K562 (cell line): ENCODE data around the gene ZSCAN2. TPM values are rescaled to one million over a fixed set of nuclear protein-coding genes. Genes with fewer than 3 reads are reported as not detected.

Experiments
- ATAC-seq: fragments of 200-7000 bp; cut with Tn5 transposase; 3 replicates; pipeline ENCODE4 v1.9.1; 2020; ENCODE audit warnings: moderate library complexity
- BruUV-seq: library from RNA; stranded (reverse); fragments of 400-500 nt; replicated peaks from 2 replicates; lab custom pipeline; 2021; lab: Mats Ljungman, UMichigan
- CTCF ChIA-PET: fragments of 300-600 bp; formaldehyde crosslinking; extraction: SDS; loops from one replicate; lab custom pipeline; 2021; ENCODE audit warnings: low intra/inter-chr PET ratio; lab: Yijun Ruan, JAX
- POLR2A ChIA-PET: fragments of 300-600, 350-650 bp; sonication (Branson Sonifier 250); formaldehyde crosslinking; extraction: SDS; loops from one replicate; lab custom pipeline; 2021; ENCODE audit warnings: antibody characterized with exemption, inconsistent platforms; lab: Yijun Ruan, JAX
- DNase-seq, 4 experiments: peaks; one replicate each; pipeline versions ENCODE4 v3.0.0 to v3.0.0-alpha.2; 2011 to 2018; ENCODE audit warnings: low spot score in 3 of 4, mixed read lengths in 3 of 4; ENCODE audit errors: extremely low read depth in 1 of 4
- FAIRE-seq: peaks from 2 replicates; lab custom pipeline; 2011; peaks lifted over from hg19 to GRCh38; lab: Jason Lieb, UNC
- H2AFZ ChIP-seq: 2 replicates; pipeline ENCODE4 v1.6.0; 2011; ENCODE audit warnings: low read depth, low read length, control low read depth, inconsistent platforms
- H3K27ac ChIP-seq: fragments of 200-600 bp; 3 replicates; pipeline ENCODE4 v1.8.0; 2011; ENCODE audit warnings: low read depth, mild to moderate bottlenecking, control low read depth, inconsistent platforms, low read length, moderate library complexity, mixed read lengths; ENCODE audit errors: extremely low read depth
- H3K27me3 ChIP-seq, 2 experiments: fragments of 300-600 bp in 1 of 2; 2 replicates in 1 of 2; 3 replicates in 1 of 2; pipeline versions ENCODE4 v1.6.0 to v1.8.0; 2011; ENCODE audit warnings: inconsistent platforms in 2 of 2, low read length in 2 of 2, mild to moderate bottlenecking in 1 of 2, mixed read lengths in 1 of 2, moderate library complexity in 1 of 2; ENCODE audit not compliant: control insufficient read depth in 2 of 2, insufficient read depth in 2 of 2
- H3K36me3 ChIP-seq: fragments of 300-600 bp; 3 replicates; pipeline ENCODE4 v1.8.0; 2011; ENCODE audit warnings: mild to moderate bottlenecking, low read length, inconsistent platforms; ENCODE audit not compliant: control insufficient read depth, insufficient read depth
- H3K4me1 ChIP-seq, 2 experiments: fragments of 200-600 bp in 1 of 2; replicated peaks in 1 of 2; 2 replicates in 1 of 2; 3 replicates in 1 of 2; pipeline versions ENCODE4 v1.5.1 to v1.8.0; 2011; ENCODE audit warnings: inconsistent platforms in 2 of 2, low read length in 2 of 2, mild to moderate bottlenecking in 1 of 2, mixed read lengths in 1 of 2, moderate library complexity in 1 of 2; ENCODE audit not compliant: control insufficient read depth in 2 of 2, insufficient read depth in 2 of 2
- H3K4me2 ChIP-seq: 2 replicates; pipeline ENCODE4 v1.6.1; 2011; ENCODE audit warnings: low read length, control low read depth, inconsistent platforms, mixed read lengths; ENCODE audit not compliant: insufficient read depth
- H3K4me3 ChIP-seq: fragments of 200-600 bp; sonication (generic), shearing (Covaris generic); 2 replicates; pipeline ENCODE4 v1.5.1; 2016; ENCODE audit warnings: control low read depth, inconsistent platforms
- H3K79me2 ChIP-seq: fragments of 200-600 bp; 3 replicates; pipeline ENCODE4 v1.8.0; 2011; ENCODE audit warnings: low read length, inconsistent platforms; ENCODE audit not compliant: control insufficient read depth, insufficient read depth
- H3K9ac ChIP-seq, 2 experiments: 2 replicates each; pipeline versions ENCODE4 v1.6.0 to v1.6.1; 2011; ENCODE audit warnings: low read depth in 2 of 2, low read length in 2 of 2, control low read depth in 1 of 2, inconsistent platforms in 1 of 2, mild to moderate bottlenecking in 1 of 2, mixed read lengths in 1 of 2; ENCODE audit not compliant: insufficient read depth in 1 of 2
- H3K9me1 ChIP-seq: one replicate; pipeline ENCODE4 v1.6.0; 2011; ENCODE audit warnings: inconsistent platforms, mild to moderate bottlenecking, low read length, moderate library complexity; ENCODE audit not compliant: control insufficient read depth, insufficient read depth
- H3K9me3 ChIP-seq: replicated peaks from 2 replicates; pipeline ENCODE4 v1.5.1; 2011; ENCODE audit warnings: low read depth, low read length, inconsistent platforms; ENCODE audit not compliant: control insufficient read depth, insufficient read depth
- H4K20me1 ChIP-seq: replicated peaks from 2 replicates; pipeline ENCODE4 v1.6.1; 2011; ENCODE audit warnings: low read length, inconsistent platforms, mixed read lengths; ENCODE audit not compliant: control insufficient read depth, insufficient read depth
- DMBX1 ChIP-seq: fragments of 250-450 bp; sonication (Bioruptor Pico); IDR thresholded peaks from 2 replicates; pipeline ENCODE4 v1.8.0; 2022; ENCODE audit warnings: inconsistent platforms, mild to moderate bottlenecking, moderate library complexity, borderline replicate concordance
- FOXP4 ChIP-seq: sonication (generic); formaldehyde crosslinking; IDR thresholded peaks from 2 replicates; pipeline ENCODE4 v1.8.0; 2022; ENCODE audit warnings: mild to moderate bottlenecking, missing genetic modification reagents, borderline replicate concordance
- MBD2 ChIP-seq: sonication (generic); IDR thresholded peaks from 2 replicates; pipeline ENCODE4 v1.6.1; 2016; ENCODE audit warnings: low read depth, borderline replicate concordance
- NFRKB ChIP-seq: fragments of 450-650 bp; IDR thresholded peaks from 2 replicates; pipeline ENCODE4 v1.6.1; 2016; ENCODE audit warnings: low read depth
- RNF219 ChIP-seq: fragments of 250-450 bp; sonication (Bioruptor Pico); IDR thresholded peaks from 2 replicates; pipeline ENCODE4 v1.5.0; 2022; ENCODE audit warnings: mild to moderate bottlenecking
- THAP7 ChIP-seq: fragments of 250-450 bp; sonication (Bioruptor Pico); IDR thresholded peaks from 2 replicates; pipeline ENCODE4 v1.5.0; 2021
- YY1 ChIP-seq, 3 experiments: IDR thresholded peaks; 2 replicates each; pipeline ENCODE4 v1.6.1; 2011; ENCODE audit warnings: low read length in 2 of 3, mild to moderate bottlenecking in 2 of 3, moderate library complexity in 2 of 3, borderline replicate concordance in 1 of 3, control low read depth in 1 of 3, low read depth in 1 of 3; ENCODE audit not compliant: insufficient read depth in 3 of 3, insufficient replicate concordance in 2 of 3, control insufficient read depth in 1 of 3, insufficient read length in 1 of 3; ENCODE audit errors: extremely low read depth in 1 of 3
- ZKSCAN1 ChIP-seq: fragments of 150-350 bp; IDR thresholded peaks from 2 replicates; pipeline ENCODE4 v1.6.1; 2016; ENCODE audit warnings: low read depth, low read length
- ZNF347 ChIP-seq: fragments of 450-650 bp; formaldehyde crosslinking; IDR thresholded peaks from 2 replicates; pipeline ENCODE4 v1.4.0; 2020; ENCODE audit warnings: low read depth, mild to moderate bottlenecking, moderate library complexity
- WGBS: fragments of 100-300 bp; shearing (Covaris generic); methylation state at CpG from one replicate; pipeline ENCODE4 v1.1.6; 2016; ENCODE audit warnings: low coverage, mixed read lengths; ENCODE audit not compliant: insufficient coverage; ENCODE audit errors: missing lambda C conversion rate; 5-methylcytosine and 5-hydroxymethylcytosine counted together
- in situ Hi-C: fragments of 300-500 bp; cut with MboI; formaldehyde crosslinking; loops from 4 replicates; pipeline ENCODE4 v1.15.0; 2018; ENCODE audit warnings: inconsistent platforms, mixed read lengths
- intact Hi-C: fragments of 100-400 bp; cut with micrococcal nuclease; formaldehyde crosslinking; loops from 2 replicates; pipeline ENCODE4 v1.14.2; 2022
- polyA plus RNA-seq, 8 experiments: library from polyadenylated mRNA; depleted of rRNA in 4 of 8; stranded (reverse) in 5 of 8; unstranded in 3 of 8; fragments of >200 nt; fragmentation: Nextera tagmentation in 2 of 8; fragmentation: Illumina TruSeq in 1 of 8; extraction: Ambion mirVana in 2 of 8; extraction: Trizol in 1 of 8; gene quantifications; 2 replicates each; pipeline versions ENCODE4 v1.2.1 to v1.2.3, GENCODE V29; 2011 to 2014; ENCODE audit warnings: inconsistent platforms in 1 of 8, missing spikeins in 1 of 8
- total RNA-seq, 7 experiments: library from RNA; depleted of rRNA in 6 of 7; stranded (reverse); fragments of >200 nt in 6 of 7; fragmentation: Illumina TruSeq in 2 of 7; extraction: Trizol in 2 of 7; gene quantifications; 2 replicates each; pipeline versions ENCODE4 v1.2.1 to v1.2.3, GENCODE V29; 2011 to 2021; ENCODE audit warnings: low replicate concordance in 1 of 7

The ZSCAN2 gene
- total and polyA plus RNA-seq, 9 of the 15 experiments (the other 6 are each of a cell fraction or from before 2014, with no cell fraction given), result 1.7 to 14.2 (median 6.6) TPM

DNA sequence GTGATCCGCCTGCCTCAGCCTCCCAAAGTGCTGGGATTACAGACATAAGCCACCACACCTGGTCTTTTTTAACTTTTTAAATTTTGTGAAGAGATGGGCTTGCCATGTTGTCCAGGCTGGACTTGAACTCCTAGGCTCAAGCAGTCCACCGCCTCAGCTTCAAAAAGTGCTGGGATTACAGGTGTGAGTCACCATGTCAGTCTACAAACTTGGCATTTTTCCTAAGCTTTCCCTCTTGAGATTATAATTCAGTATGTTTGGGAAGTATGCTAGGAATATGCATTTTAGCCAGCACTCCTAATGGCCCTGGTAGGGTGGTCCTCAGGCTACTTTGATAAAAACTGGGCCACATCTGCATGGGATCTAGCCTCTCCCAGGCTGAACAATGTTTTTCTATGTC is 48.9 kb downstream of the ZSCAN2 start:
- no peak overlapping the region for H3K4me2 ChIP-seq
- H3K4me1 ChIP-seq, result peaks cover 20 to 22% of the 10 kb centered on the region in 2 experiments; a peak in 4 of 5 replicates
- no peak overlapping the region for H3K27ac ChIP-seq
- H3K36me3 ChIP-seq, result peaks cover 70% of the 10 kb centered on the region
- DNase-seq, result no peak
- H3K9me3 ChIP-seq, result no peaks in the 10 kb centered on the region
- H4K20me1 ChIP-seq, result no peaks in the 10 kb centered on the region; the same call in 1 of the 2 replicates
- H3K4me3 ChIP-seq, result no peak overlapping the region
- 88% methylated on average over 2 of the region's 2 CpGs for WGBS
- no peaks in the 10 kb centered on the region for H3K27me3 ChIP-seq
- BruUV-seq, result no TSS peak
- H3K9ac ChIP-seq, result no peak overlapping the region
- H3K9me1 ChIP-seq, result peaks cover 9% of the 10 kb centered on the region
- ChIA-PET CTCF (no interaction called here), POLR2A (interaction anchor here (1.6 to 2.5 kb wide), 2 partner anchors 12 to 18 kb away, joined by 5 to 11 read pairs; no protein-coding TSS in a partner anchor)
- peaks cover 17% of the 10 kb centered on the region for H3K79me2 ChIP-seq
- TF ChIP-seq ZNF347 (CRISPR knock-in tag), result no peak
- no peak for FAIRE-seq
- no peak for ATAC-seq
- in situ Hi-C loops (no loop called here), intact Hi-C loops (no loop called here)
- no peak overlapping the region for H2AFZ ChIP-seq

DNA sequence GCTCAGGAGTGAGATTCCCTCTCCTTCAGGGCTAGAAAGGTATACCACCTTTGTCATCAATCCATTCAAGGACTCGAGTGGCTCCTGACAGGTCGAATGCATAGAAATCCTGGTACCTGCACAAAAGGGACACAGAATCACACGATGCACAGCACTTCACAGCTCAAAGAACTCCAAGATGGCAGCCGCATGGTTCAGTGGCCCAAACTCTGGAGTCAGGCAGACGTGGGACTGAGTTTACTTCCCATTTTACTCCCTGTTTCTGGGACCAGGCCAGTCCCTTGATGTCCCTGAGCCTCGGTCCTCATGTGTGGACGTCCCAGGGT is 52.7 kb downstream of the ZSCAN2 start:
- peak overlapping the region; percentile 86 for H3K4me2 ChIP-seq
- 6% methylated on average over 7 of the region's 7 CpGs for WGBS
- H3K27me3 ChIP-seq, result no peaks in the 10 kb centered on the region
- peak overlapping the region; percentile 72 for H3K27ac ChIP-seq
- CTCF ChIA-PET, result no interaction called here
- DNase-seq (no peak), FAIRE-seq (no peak), ATAC-seq (no peak; the same call in 2 of the 3 replicates)
- peak overlapping the region; percentile 95 for H2AFZ ChIP-seq
- H3K9ac ChIP-seq, result peak overlapping the region; percentile 85 to 97
- H3K9me1 ChIP-seq, result peaks cover 7% of the 10 kb centered on the region
- H3K36me3 ChIP-seq, result peaks cover 34% of the 10 kb centered on the region; the same call in 2 of the 3 replicates
- intact Hi-C loops, result no loop called here
- no peaks in the 10 kb centered on the region for H3K9me3 ChIP-seq
- H3K79me2 ChIP-seq, result peaks cover 17% of the 10 kb centered on the region
- POLR2A ChIA-PET, result interaction anchor here (0.7 to 1.6 kb wide), 5 partner anchors 10 to 175 kb away, joined by 3 to 4 read pairs (median 3); no protein-coding TSS in a partner anchor
- H3K4me1 ChIP-seq, result peaks cover 9 to 24% of the 10 kb centered on the region in 2 experiments; a peak in 4 of 5 replicates
- H3K4me3 ChIP-seq, result peak overlapping the region; percentile 78
- no TSS peak for BruUV-seq
- no peaks in the 10 kb centered on the region; the same call in 1 of the 2 replicates for H4K20me1 ChIP-seq
- in situ Hi-C loops, result no loop called here
- no peak for TF ChIP-seq THAP7 (CRISPR knock-in tag)
- no peak for TF ChIP-seq FOXP4 (CRISPR knock-in tag)
- no peak for TF ChIP-seq RNF219
- no peak for TF ChIP-seq MBD2
- TF ChIP-seq DMBX1 (CRISPR knock-in tag), result 0 out of 2 replicates have a peak, but pooled peaks have one; percentile 34
- TF ChIP-seq YY1 (IDR thresholded peaks at IDR 0.05; ENCODE audit: borderline replicate concordance in 1 of 3, control insufficient read depth in 1 of 3, extremely low read depth in 1 of 3, insufficient read depth in 3 of 3, insufficient read length in 1 of 3, insufficient replicate concordance in 2 of 3, low read depth in 1 of 3, low read length in 2 of 3), result peak in 2 of 3 experiments; percentile 17 to 55
- no peak for TF ChIP-seq ZKSCAN1
- TF ChIP-seq NFRKB, result no peak
